Measurements from ENCODE around the gene NADK2.

GRCh38 chr5:36151434-36152323 lies 90.0 kb downstream of the NADK2 start, which contains the start of the genes LMBRD2 and SKP2:
- no peak for TF ChIP-seq CTCF (IDR thresholded peaks at IDR 0.05; ENCODE audit: low read depth, low read length, missing input control)
- TF ChIP-seq SP1 (IDR thresholded peaks at IDR 0.05) = peak; percentile 74
- TF ChIP-seq MAX (IDR thresholded peaks at IDR 0.05) = peak; percentile 78
- peak; percentile 96 for TF ChIP-seq YY1 (IDR thresholded peaks at IDR 0.05)
- peak in 1 of 2 donors; percentile 52 for TF ChIP-seq EGR1 (IDR thresholded peaks at IDR 0.05; ENCODE audit: low read depth in 2 of 2)
- peak in 1 of 2 donors; percentile 54 for TF ChIP-seq RAD21 (IDR thresholded peaks at IDR 0.05)
- TF ChIP-seq FOXA1 (IDR thresholded peaks at IDR 0.05) = no peak
- peak in 1 of 2 donors; percentile 52 for TF ChIP-seq RXRA (IDR thresholded peaks at IDR 0.05)
- no peak for TF ChIP-seq JUND (IDR thresholded peaks at IDR 0.05)
- peak; percentile 54 to 94 for TF ChIP-seq GABPA (IDR thresholded peaks at IDR 0.05 in 1 of 2, conservative IDR thresholded peaks at IDR 0.05 in 1 of 2)
- TF ChIP-seq TAF1 (conservative IDR thresholded peaks at IDR 0.05) = peak; percentile 66
- peak; percentile 65 for TF ChIP-seq REST (IDR thresholded peaks at IDR 0.05)
- TF ChIP-seq HNF4G (IDR thresholded peaks at IDR 0.05) = no peak
- TF ChIP-seq FOXA2 (IDR thresholded peaks at IDR 0.05) = no peak
